IMR-90 (cell line): ENCODE data around the gene TBC1D9B. TPM values are rescaled to one million over a fixed set of nuclear protein-coding genes. Genes with fewer than 3 reads are reported as not detected.

Source experiments
- ATAC-seq: fragments of 200-7000 bp; cut with Tn5 transposase; 2 replicates; pipeline ENCODE4 v1.9.1; 2020; ENCODE audit warnings: low read depth, mild to moderate bottlenecking, moderate library complexity
- BruUV-seq: library from RNA; stranded (reverse); fragments of 400-500 nt; replicated peaks from 2 replicates; lab custom pipeline; 2021; lab: Mats Ljungman, UMichigan
- CTCF ChIA-PET: fragments of 300-600 bp; formaldehyde crosslinking; extraction: SDS; loops from one replicate; lab custom pipeline; 2021; ENCODE audit warnings: antibody characterized with exemption; lab: Yijun Ruan, JAX
- POLR2A ChIA-PET: fragments of 300-600 bp; sonication (Branson Sonifier 250); formaldehyde crosslinking; loops from one replicate; lab custom pipeline; 2022; ENCODE audit warnings: antibody characterized with exemption; ENCODE audit not compliant: unreplicated experiment; lab: Charles Lee
- DNase-seq: peaks from one replicate; pipeline ENCODE4 v3.0.0; 2013
- H2AFZ ChIP-seq: replicated peaks from 2 replicates; pipeline ENCODE3; 2013; ENCODE audit warnings: low read length, mild to moderate bottlenecking; ENCODE audit not compliant: poor library complexity
- H2AK5ac ChIP-seq: 2 replicates; pipeline ENCODE4 v1.6.1; 2013; ENCODE audit warnings: low read depth, low read length, inconsistent platforms
- H2AK9ac ChIP-seq: replicated peaks from 2 replicates; pipeline ENCODE3; 2013; ENCODE audit warnings: mild to moderate bottlenecking, low read depth, low read length, moderate library complexity; ENCODE audit not compliant: poor library complexity
- H2BK120ac ChIP-seq: 2 replicates; pipeline ENCODE4 v1.6.1; 2013; ENCODE audit warnings: low read depth, low read length, inconsistent platforms
- H2BK15ac ChIP-seq: 3 replicates; pipeline ENCODE4 v1.6.1; 2013; ENCODE audit warnings: low read depth, low read length, inconsistent platforms
- H2BK20ac ChIP-seq: 2 replicates; pipeline ENCODE4 v1.6.1; 2013; ENCODE audit warnings: low read depth, mild to moderate bottlenecking, inconsistent platforms, low read length, moderate library complexity
- H2BK5ac ChIP-seq: 2 replicates; pipeline ENCODE4 v1.6.1; 2013; ENCODE audit warnings: mild to moderate bottlenecking, low read depth, low read length, inconsistent platforms; ENCODE audit not compliant: poor library complexity, severe bottlenecking
- H3K14ac ChIP-seq: replicated peaks from 2 replicates; pipeline ENCODE4 v1.6.1; 2013; ENCODE audit warnings: low read depth, low read length, inconsistent platforms
- H3K18ac ChIP-seq: 2 replicates; pipeline ENCODE4 v1.6.1; 2013; ENCODE audit warnings: low read depth, low read length, control low read depth
- H3K23ac ChIP-seq: 2 replicates; pipeline ENCODE4 v1.6.1; 2013; ENCODE audit warnings: low read depth, low read length, inconsistent platforms
- H3K27ac ChIP-seq: 2 replicates; pipeline ENCODE4 v1.5.1; 2013; ENCODE audit warnings: mild to moderate bottlenecking, control low read depth, low read length; ENCODE audit not compliant: insufficient read depth
- H3K27me3 ChIP-seq: 2 replicates; pipeline ENCODE4 v1.6.1; 2013; ENCODE audit warnings: low read length; ENCODE audit not compliant: control insufficient read depth, insufficient read depth
- H3K36me3 ChIP-seq: 2 replicates; pipeline ENCODE4 v1.6.1; 2013; ENCODE audit warnings: low read length, mixed read lengths; ENCODE audit not compliant: control insufficient read depth, insufficient read depth
- H3K4ac ChIP-seq: 2 replicates; pipeline ENCODE4 v1.6.1; 2013; ENCODE audit warnings: low read depth, low read length, inconsistent platforms
- H3K4me1 ChIP-seq: 2 replicates; pipeline ENCODE4 v1.6.1; 2013; ENCODE audit warnings: low read length, mixed read lengths; ENCODE audit not compliant: control insufficient read depth, insufficient read depth
- H3K4me2 ChIP-seq: 2 replicates; pipeline ENCODE4 v1.6.1; 2013; ENCODE audit warnings: low read depth, mild to moderate bottlenecking, control low read depth, low read length, moderate library complexity
- H3K4me3 ChIP-seq: 2 replicates; pipeline ENCODE4 v1.5.1; 2013; ENCODE audit warnings: low read depth, mild to moderate bottlenecking, control low read depth, low read length, moderate library complexity; ENCODE audit not compliant: insufficient read depth
- H3K56ac ChIP-seq: 2 replicates; pipeline ENCODE4 v1.6.1; 2013; ENCODE audit warnings: low read length, inconsistent platforms; ENCODE audit not compliant: insufficient read depth; ENCODE audit errors: extremely low read depth
- H3K79me1 ChIP-seq, 2 experiments: 2 replicates each; pipeline ENCODE4 v1.6.1; 2013; ENCODE audit warnings: low read length in 2 of 2, inconsistent platforms in 1 of 2, low read depth in 1 of 2
- H3K9ac ChIP-seq: 2 replicates; pipeline ENCODE4 v1.6.1; 2013; ENCODE audit warnings: low read depth, low read length, control low read depth
- H3K9me1 ChIP-seq: 2 replicates; pipeline ENCODE4 v1.6.1; 2013; ENCODE audit warnings: low read length, inconsistent platforms; ENCODE audit not compliant: insufficient read depth
- H3K9me3 ChIP-seq: 2 replicates; pipeline ENCODE4 v1.6.1; 2013; ENCODE audit warnings: low read length; ENCODE audit not compliant: control insufficient read depth, insufficient read depth
- H4K20me1 ChIP-seq: 2 replicates; pipeline ENCODE4 v1.6.1; 2013; ENCODE audit warnings: low read length, inconsistent platforms; ENCODE audit not compliant: insufficient read depth
- H4K5ac ChIP-seq: 2 replicates; pipeline ENCODE4 v1.6.1; 2013; ENCODE audit warnings: mild to moderate bottlenecking, low read depth, low read length, control low read depth
- H4K8ac ChIP-seq, 2 experiments: 2 replicates each; pipeline ENCODE4 v1.6.1; 2013; ENCODE audit warnings: low read depth in 2 of 2, low read length in 2 of 2, control low read depth in 1 of 2, inconsistent platforms in 1 of 2
- H4K91ac ChIP-seq: 2 replicates; pipeline ENCODE4 v1.6.1; 2013; ENCODE audit warnings: low read depth, low read length, inconsistent platforms; ENCODE audit not compliant: insufficient read depth
- BHLHE40 ChIP-seq: fragments of 150-350 bp; IDR thresholded peaks from 2 replicates; pipeline ENCODE4 v1.6.1; 2016; ENCODE audit warnings: mild to moderate bottlenecking, low read depth, low read length
- CHD1 ChIP-seq: IDR thresholded peaks from 2 replicates; pipeline ENCODE4 v1.6.1; 2012; ENCODE audit warnings: low read depth, low read length, improper control_type of control experiment
- FOS ChIP-seq: fragments of 150-350 bp; IDR thresholded peaks from 2 replicates; pipeline ENCODE4 v1.6.1; 2016; ENCODE audit warnings: low read depth, low read length
- MAFK ChIP-seq: IDR thresholded peaks from 2 replicates; pipeline ENCODE4 v1.6.1; 2012; ENCODE audit warnings: low read depth, low read length, improper control_type of control experiment
- SMC3 ChIP-seq: fragments of 150-350 bp; IDR thresholded peaks from 2 replicates; pipeline ENCODE4 v1.6.1; 2016; ENCODE audit warnings: low read depth, mild to moderate bottlenecking, antibody characterized with exemption, low read length, moderate library complexity
- WGBS, 2 experiments: methylation state at CpG; one replicate each; pipeline versions ENCODE4 v1.1.5 to v1.1.7; 2013; ENCODE audit warnings: missing lambda C conversion rate in 2 of 2; ENCODE audit not compliant: insufficient read length in 1 of 2; ENCODE audit errors: extremely low coverage in 2 of 2; 5-methylcytosine and 5-hydroxymethylcytosine counted together
- dilution Hi-C: fragments of 300-500 bp; cut with HindIII; formaldehyde crosslinking; loops from one replicate; pipeline ENCODE4 v1.14.3; 2018; ENCODE audit warnings: low sequenced_read_pairs; ENCODE audit not compliant: unreplicated experiment
- in situ Hi-C: fragments of 300-500 bp; cut with MboI; formaldehyde crosslinking; loops from 3 replicates; pipeline ENCODE4 v1.14.3; 2019; ENCODE audit warnings: low sequenced_read_pairs, inconsistent platforms, mixed read lengths
- intact Hi-C: fragments of 100-400 bp; cut with micrococcal nuclease; formaldehyde crosslinking; loops from 2 replicates; pipeline ENCODE4 v1.10.0; 2022
- polyA plus RNA-seq, 3 experiments: library from polyadenylated mRNA; depleted of rRNA; stranded (reverse); fragments of >200 nt; gene quantifications; 2 replicates each; pipeline ENCODE4 v1.2.3, GENCODE V29; 2012; ENCODE audit warnings: low replicate concordance in 1 of 3
- total RNA-seq: library from RNA; depleted of rRNA; stranded (reverse); fragments of >200 nt; gene quantifications from 2 replicates; pipeline ENCODE4 v1.2.3, GENCODE V29; 2012
- TF ChIP-seq, protein P1 (sequence below): conservative IDR thresholded peaks from 2 replicates; pipeline ENCODE4 v1.5.1; 2012; ENCODE audit warnings: mild to moderate bottlenecking, low read depth, low read length, improper control_type of control experiment

Gene TBC1D9B
- total and polyA plus RNA-seq, 2 of the 4 experiments (the other 2 are of a cell fraction), result 58.6 to 78.1 TPM

DNA sequence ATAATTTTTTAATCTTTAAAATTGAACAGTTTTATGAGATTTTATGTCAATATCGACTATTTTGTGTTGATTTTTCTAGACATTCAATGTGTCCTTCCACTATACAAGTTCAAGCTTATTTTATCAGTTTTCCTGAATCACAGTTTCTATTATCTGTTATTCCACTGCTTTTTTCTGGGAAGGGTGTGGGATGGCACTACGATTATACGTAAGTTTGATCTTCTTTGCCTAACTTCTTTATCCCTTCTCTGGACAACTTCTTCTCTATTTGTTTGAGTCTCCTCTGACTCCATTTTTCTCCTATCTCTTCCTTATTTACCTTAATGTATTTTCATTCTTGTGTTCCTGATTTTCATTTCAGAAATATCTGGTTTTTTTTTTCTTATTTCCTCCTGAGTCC, 24.5 kb downstream of the TBC1D9B start:
- no peak overlapping the region for H3K27ac ChIP-seq
- no peak overlapping the region for H2AK9ac ChIP-seq
- H3K9me3 ChIP-seq, result peaks cover 11% of the 10 kb centered on the region
- POLR2A ChIA-PET, result no interaction called here
- no peaks in the 10 kb centered on the region for H4K20me1 ChIP-seq
- H3K4me1 ChIP-seq, result no peaks in the 10 kb centered on the region
- no peak overlapping the region for H3K56ac ChIP-seq
- no peak overlapping the region for H2AK5ac ChIP-seq
- H2BK15ac ChIP-seq, result no peak overlapping the region
- no peak overlapping the region for H3K14ac ChIP-seq
- WGBS, 2 experiments, result no CpG with 5 or more reads among the region's 3 CpGs
- H4K5ac ChIP-seq, result no peak overlapping the region
- no peak overlapping the region for H2BK120ac ChIP-seq
- no peak overlapping the region for H3K9ac ChIP-seq
- peaks cover 68% of the 10 kb centered on the region for H3K36me3 ChIP-seq
- no TSS peak for BruUV-seq
- H3K23ac ChIP-seq, result no peak overlapping the region
- intact Hi-C loops, result no loop called here
- H2BK5ac ChIP-seq, result no peak overlapping the region
- DNase-seq (no peak), ATAC-seq (no peak)
- dilution Hi-C loops, result no loop called here
- no peak overlapping the region for H3K4me2 ChIP-seq
- H3K4ac ChIP-seq, result no peak overlapping the region
- no peak overlapping the region for H3K18ac ChIP-seq
- H3K79me1 ChIP-seq, result peaks cover 13 to 17% of the 10 kb centered on the region in 2 experiments
- no peak overlapping the region for H2BK20ac ChIP-seq
- in situ Hi-C loops, result no loop called here
- CTCF ChIA-PET, result no interaction called here
- no peak overlapping the region for H4K8ac ChIP-seq
- no peak overlapping the region for H4K91ac ChIP-seq
- H3K27me3 ChIP-seq, result no peaks in the 10 kb centered on the region
- no peak for TF ChIP-seq SMC3
- TF ChIP-seq, protein P1, sequence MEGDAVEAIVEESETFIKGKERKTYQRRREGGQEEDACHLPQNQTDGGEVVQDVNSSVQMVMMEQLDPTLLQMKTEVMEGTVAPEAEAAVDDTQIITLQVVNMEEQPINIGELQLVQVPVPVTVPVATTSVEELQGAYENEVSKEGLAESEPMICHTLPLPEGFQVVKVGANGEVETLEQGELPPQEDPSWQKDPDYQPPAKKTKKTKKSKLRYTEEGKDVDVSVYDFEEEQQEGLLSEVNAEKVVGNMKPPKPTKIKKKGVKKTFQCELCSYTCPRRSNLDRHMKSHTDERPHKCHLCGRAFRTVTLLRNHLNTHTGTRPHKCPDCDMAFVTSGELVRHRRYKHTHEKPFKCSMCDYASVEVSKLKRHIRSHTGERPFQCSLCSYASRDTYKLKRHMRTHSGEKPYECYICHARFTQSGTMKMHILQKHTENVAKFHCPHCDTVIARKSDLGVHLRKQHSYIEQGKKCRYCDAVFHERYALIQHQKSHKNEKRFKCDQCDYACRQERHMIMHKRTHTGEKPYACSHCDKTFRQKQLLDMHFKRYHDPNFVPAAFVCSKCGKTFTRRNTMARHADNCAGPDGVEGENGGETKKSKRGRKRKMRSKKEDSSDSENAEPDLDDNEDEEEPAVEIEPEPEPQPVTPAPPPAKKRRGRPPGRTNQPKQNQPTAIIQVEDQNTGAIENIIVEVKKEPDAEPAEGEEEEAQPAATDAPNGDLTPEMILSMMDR, result no peak
- TF ChIP-seq MAFK, result no peak
- TF ChIP-seq CHD1, result no peak
- TF ChIP-seq BHLHE40, result no peak
- TF ChIP-seq FOS, result no peak
- H3K9me1 ChIP-seq, result 0 out of 2 replicates have a peak, but pooled peaks cover 2% of the 10 kb centered on the region
- H2AFZ ChIP-seq, result no peak overlapping the region
- no peak overlapping the region for H3K4me3 ChIP-seq
